Motor neuron (in vitro differentiated cells): ENCODE data around the gene GRIN2D. TPM values are rescaled to one million over a fixed set of nuclear protein-coding genes. Genes with fewer than 3 reads are reported as not detected.

Source experiments
- ATAC-seq, 8 experiments: fragments of 200-7000 bp; cut with Tn5 transposase; replicated peaks in 6 of 8; 2 replicates each; pipeline ENCODE4 v1.8.0; 2021; ENCODE audit warnings: mild to moderate bottlenecking in 8 of 8, moderate library complexity in 8 of 8
- H3K27ac ChIP-seq, 2 donors: fragments of 250-450 bp; sonication (Bioruptor Pico); 2 replicates each; pipeline ENCODE4 v1.9.0; 2021; ENCODE audit warnings: antibody characterized with exemption in 2 of 2, mild to moderate bottlenecking in 2 of 2, moderate library complexity in 1 of 2
- H3K4me1 ChIP-seq, 2 donors: fragments of 250-450 bp; sonication (Bioruptor Pico); replicated peaks in 1 of 2; 2 replicates each; pipeline ENCODE4 v1.6.1; 2021; ENCODE audit warnings: antibody characterized with exemption in 2 of 2, mild to moderate bottlenecking in 2 of 2, moderate library complexity in 1 of 2
- H3K4me3 ChIP-seq, 5 donors: fragments of 250-450 bp; sonication (Bioruptor Pico); 2 replicates each; pipeline ENCODE4 v1.9.0; 2021; ENCODE audit warnings: antibody characterized with exemption in 5 of 5, mild to moderate bottlenecking in 5 of 5, moderate library complexity in 4 of 5
- WGBS, 10 experiments: fragments of 450-650 bp; shearing (Covaris generic); methylation state at CpG; one replicate each; pipeline ENCODE4 v1.0.0; 2022; 5-methylcytosine and 5-hydroxymethylcytosine counted together
- in situ Hi-C, 9 experiments: fragments of 400-800 bp; cut with MboI; loops; one replicate each; pipeline ENCODE4 v1.15.0; 2021; ENCODE audit warnings: low sequenced_read_pairs in 9 of 9, low pct_unique_long_range_greater_than_20kb in 2 of 9; ENCODE audit not compliant: unreplicated experiment in 9 of 9
- total RNA-seq, 8 experiments: library from RNA; unstranded; fragments of 300-600 nt; gene quantifications; 2 replicates each; pipeline versions ENCODE4 v1.2.3 to v1.2.4, GENCODE V29; 2022

GRIN2D gene
- total RNA-seq, 8 experiments from 2014 or later: 0.31 to 3.2 (median 1.2) TPM

DNA sequence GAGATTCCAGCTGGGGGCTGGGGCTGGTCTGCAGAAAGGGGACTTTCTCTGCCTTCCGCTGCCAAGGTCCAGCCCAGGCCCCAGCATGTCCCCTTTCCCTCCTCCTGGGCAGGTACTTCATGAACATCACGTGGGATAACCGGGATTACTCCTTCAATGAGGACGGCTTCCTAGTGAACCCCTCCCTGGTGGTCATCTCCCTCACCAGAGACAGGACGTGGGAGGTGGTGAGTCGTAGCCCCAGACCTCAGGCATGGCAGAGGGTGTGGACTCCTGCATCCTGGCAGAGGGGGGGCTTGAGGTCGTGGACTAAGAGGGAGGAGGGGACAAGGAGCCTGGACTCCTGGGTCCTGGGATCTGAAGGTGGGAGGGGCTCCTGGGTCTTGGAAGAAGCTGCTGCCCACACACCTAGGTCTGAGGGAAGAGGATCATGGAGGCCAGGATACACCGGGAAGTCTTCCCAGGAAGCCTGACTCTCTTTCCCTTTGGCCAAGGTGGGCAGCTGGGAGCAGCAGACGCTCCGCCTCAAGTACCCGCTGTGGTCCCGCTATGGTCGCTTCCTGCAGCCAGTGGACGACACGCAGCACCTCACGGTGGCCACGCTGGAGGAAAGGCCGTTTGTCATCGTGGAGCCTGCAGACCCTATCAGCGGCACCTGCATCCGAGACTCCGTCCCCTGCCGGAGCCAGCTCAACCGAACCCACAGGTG lies 20.6 kb downstream of the GRIN2D start:
- in situ Hi-C loops: no loop called here
- ATAC-seq: peak in 2 of 8 experiments; percentile 25 to 43
- Histone ChIP-seq H3K27ac (no peak overlapping the region), H3K4me1 (peaks cover 4 to 9% of the 10 kb centered on the region in 2 donors), H3K4me3 (no peak overlapping the region)
- 4 to 100% (median 56%) methylated on average over 1 to 9 of the region's 24 CpGs; no CpG with 5 or more reads in 6 of the 10 experiments for WGBS, 10 experiments

DNA sequence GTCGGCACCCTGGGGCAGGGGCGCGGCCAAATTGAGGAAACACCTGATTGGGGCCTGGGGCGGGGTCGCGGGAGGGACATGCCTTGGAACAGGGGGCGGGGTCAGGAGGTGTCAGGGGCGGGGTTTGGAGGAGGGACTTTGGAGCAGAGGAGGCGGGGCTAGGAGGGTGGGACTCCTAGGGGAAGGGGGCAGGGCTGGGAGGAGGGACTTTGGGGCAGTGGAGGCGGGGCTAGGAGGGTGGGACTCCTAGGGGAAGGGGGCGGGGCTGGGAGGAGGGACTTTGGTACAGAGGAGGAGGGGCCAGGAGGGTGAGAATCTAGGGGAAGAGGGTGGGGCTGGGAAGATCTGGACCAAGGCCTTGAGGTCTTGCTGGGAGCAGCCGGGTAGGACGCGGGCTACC lies 21.9 kb downstream of the GRIN2D start:
- Histone ChIP-seq H3K4me3 (no peak overlapping the region), H3K4me1 (peaks cover 4 to 9% of the 10 kb centered on the region in 2 donors), H3K27ac (no peak overlapping the region)
- in situ Hi-C loops: no loop called here
- 40% methylated on average over 2 of the region's 14 CpGs; no CpG with 5 or more reads in 9 of the 10 experiments for WGBS, 10 experiments
- peak in 6 of 8 experiments; percentile 25 to 77 (median 52) for ATAC-seq

GRCh38 chr19:48415806-48416221 lies 22.3 kb downstream of the GRIN2D start:
- H3K4me3 ChIP-seq: no peak overlapping the region
- H3K4me1 ChIP-seq: peaks cover 4 to 9% of the 10 kb centered on the region in 2 donors
- H3K27ac ChIP-seq: no peak overlapping the region
- 100% methylated on average over 3 of the region's 30 CpGs; no CpG with 5 or more reads in 9 of the 10 experiments for WGBS, 10 experiments
- in situ Hi-C loops: no loop called here
- no peak for ATAC-seq

DNA sequence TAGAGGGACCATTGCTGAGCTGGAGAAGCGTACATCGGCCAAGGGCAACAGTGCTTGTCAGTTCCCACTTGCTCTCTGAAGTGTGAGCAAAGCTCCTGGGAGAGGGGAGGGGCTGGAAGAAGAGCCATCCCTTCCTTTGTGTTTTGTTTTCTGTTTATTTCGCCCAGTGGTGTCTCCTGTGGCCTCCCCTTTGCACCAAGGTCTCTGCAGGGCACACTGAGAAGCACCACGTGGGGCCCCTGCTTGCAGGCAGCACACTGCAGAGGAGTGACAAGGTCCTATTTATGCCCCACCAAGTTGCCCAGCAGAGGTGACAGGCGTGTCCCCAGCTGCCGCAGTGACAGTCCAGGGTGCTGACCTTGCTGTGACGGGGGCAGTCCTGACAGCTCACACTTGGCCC lies 24.0 kb downstream of the GRIN2D start:
- ATAC-seq: peak in 4 of 8 experiments; percentile 15 to 34 (median 25)
- H3K27ac ChIP-seq: no peak overlapping the region
- in situ Hi-C loops: no loop called here
- H3K4me1 ChIP-seq: peaks cover 4 to 9% of the 10 kb centered on the region in 2 donors
- 68 to 100% (median 77%) methylated on average over 1 to 4 of the region's 7 CpGs; no CpG with 5 or more reads in 5 of the 10 experiments for WGBS, 10 experiments
- H3K4me3 ChIP-seq: no peak overlapping the region

DNA sequence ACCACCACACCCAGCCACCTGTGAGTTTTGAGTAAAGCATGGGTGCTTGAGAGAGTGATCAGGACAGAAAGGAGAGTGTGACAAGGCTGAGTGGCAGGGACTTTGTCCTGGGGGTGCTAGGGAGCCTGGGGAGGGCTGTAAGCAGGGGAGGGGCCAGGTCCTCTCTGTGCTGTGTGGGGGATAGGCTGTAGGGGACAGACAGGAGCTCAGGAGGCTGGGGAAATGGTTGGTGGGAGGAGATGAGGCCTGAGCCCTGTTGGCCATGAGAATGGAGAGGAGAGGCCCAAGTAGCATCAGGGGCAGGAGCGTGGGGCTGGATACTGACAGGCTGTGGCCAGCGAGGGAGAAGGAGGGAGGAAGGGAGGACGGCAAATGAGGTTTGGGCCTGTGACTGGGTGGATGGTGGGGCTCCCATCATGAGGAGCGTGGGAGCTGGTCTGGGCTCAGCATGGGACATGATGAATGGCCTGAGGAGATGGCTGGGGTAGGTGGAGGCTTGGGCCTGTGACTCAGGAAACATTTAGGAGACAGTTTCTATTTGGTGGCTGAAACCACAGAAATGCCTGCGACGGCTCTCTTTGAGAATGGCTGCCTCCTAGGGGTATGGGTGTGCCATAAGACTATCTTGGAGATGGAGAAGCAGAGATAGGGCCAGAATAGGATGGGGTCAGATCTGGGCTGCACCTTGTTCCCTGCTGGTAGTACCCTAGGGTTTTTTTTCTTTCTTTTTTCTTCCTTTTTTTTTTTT lies 25.0 kb downstream of the GRIN2D start:
- Histone ChIP-seq H3K27ac (no peak overlapping the region), H3K4me3 (no peak overlapping the region), H3K4me1 (peaks cover 4 to 9% of the 10 kb centered on the region in 2 donors)
- in situ Hi-C loops: no loop called here
- WGBS, 10 experiments: 63 to 93% (median 78%) methylated on average over 2 to 4 of the region's 6 CpGs; no CpG with 5 or more reads in 6 of the 10 experiments
- ATAC-seq: peak in 2 of 8 experiments; percentile 24 to 39

DNA sequence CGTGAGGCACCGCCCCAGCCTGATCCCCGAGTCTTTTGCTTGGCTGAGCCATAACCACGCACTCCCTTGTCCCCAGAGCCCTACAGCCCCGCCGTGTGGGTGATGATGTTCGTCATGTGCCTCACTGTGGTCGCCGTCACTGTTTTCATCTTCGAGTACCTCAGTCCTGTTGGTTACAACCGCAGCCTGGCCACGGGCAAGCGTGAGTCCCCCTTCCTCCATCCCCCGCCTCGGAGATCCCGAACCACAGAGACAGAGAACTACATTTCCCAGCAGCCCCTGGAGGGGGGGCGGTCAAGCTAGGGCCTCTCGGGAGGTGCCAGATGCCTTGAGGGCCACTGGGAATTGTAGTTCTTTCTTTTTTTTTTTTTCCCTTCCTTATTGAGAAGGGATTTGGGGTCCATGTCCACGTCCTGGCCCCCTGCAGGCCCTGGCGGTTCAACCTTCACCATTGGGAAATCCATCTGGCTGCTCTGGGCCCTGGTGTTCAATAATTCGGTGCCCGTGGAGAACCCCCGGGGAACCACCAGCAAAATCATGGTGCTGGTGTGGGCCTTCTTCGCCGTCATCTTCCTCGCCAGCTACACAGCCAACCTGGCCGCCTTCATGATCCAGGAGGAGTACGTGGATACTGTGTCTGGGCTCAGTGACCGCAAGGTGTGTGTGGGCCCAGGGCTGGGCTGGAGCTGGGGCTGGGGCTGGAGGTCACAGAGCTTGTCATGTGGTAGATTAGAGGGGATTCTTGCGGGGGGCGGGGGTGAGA lies 25.9 kb downstream of the GRIN2D start:
- Histone ChIP-seq H3K4me1 (peaks cover 4% of the 10 kb centered on the region in 2 donors), H3K27ac (no peak overlapping the region), H3K4me3 (no peak overlapping the region)
- WGBS, 10 experiments: 40 to 100% (median 74%) methylated on average over 1 to 7 of the region's 31 CpGs; no CpG with 5 or more reads in 2 of the 10 experiments
- in situ Hi-C loops: no loop called here
- ATAC-seq: peak in 7 of 8 experiments; percentile 23 to 73 (median 31)

GRCh38 chr19:48421548-48421947 lies 28.1 kb downstream of the GRIN2D start:
- Histone ChIP-seq H3K4me1 (peaks cover 4 to 12% of the 10 kb centered on the region in 2 donors), H3K4me3 (no peak overlapping the region), H3K27ac (no peak overlapping the region)
- in situ Hi-C loops: no loop called here
- 3 to 100% (median 82%) methylated on average over 1 to 5 of the region's 16 CpGs; no CpG with 5 or more reads in 4 of the 10 experiments for WGBS, 10 experiments
- peak in 2 of 8 experiments; percentile 71 to 73 for ATAC-seq

DNA sequence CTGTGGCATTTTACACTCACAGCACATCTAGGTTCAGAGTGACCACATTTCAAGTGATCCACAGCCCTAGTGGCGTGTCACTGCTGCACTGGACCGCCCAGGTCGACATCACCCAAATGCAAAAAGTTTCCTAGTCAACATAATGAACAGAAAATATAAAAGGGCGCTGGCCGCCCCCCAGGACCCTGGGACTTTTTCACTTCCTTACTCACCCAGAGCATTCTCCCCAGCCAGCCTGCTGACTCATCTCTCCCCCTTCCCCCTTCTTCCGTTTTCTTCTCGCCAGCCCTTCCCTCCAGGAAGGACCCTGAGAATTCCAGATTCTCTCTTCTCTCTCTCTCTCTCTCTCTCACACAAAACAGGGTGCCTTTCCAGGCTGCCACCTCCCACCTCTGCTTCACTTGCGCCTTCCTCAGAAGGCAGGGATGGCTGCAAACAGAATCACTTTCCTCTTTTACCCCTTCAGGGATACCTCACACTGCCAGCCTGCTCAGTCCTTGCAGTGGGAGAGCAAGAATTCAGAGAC lies 31.3 kb downstream of the GRIN2D start:
- in situ Hi-C loops: no loop called here
- 0 to 54% (median 36%) methylated on average over 1 to 7 of the region's 8 CpGs; no CpG with 5 or more reads in 2 of the 10 experiments for WGBS, 10 experiments
- no peak overlapping the region for H3K4me3 ChIP-seq
- peak; percentile 37 to 66 (median 52) for ATAC-seq
- peaks cover 0 to 7% of the 10 kb centered on the region in 2 donors for H3K4me1 ChIP-seq
- peak overlapping the region in 1 of 2 donors; percentile 45 for H3K27ac ChIP-seq

- no peak for ATAC-seq
- WGBS, 10 experiments: 80 to 100% (median 83%) methylated on average over 1 of the region's 1 CpG; no CpG with 5 or more reads in 7 of the 10 experiments
- H3K27ac ChIP-seq: no peak overlapping the region
- H3K4me3 ChIP-seq: no peak overlapping the region
- H3K4me1 ChIP-seq: peaks cover 0 to 7% of the 10 kb centered on the region in 2 donors
- in situ Hi-C loops: no loop called here
These were observed 35.2 kb downstream of the GRIN2D start for GRCh38 chr19:48428670-48429069.

DNA sequence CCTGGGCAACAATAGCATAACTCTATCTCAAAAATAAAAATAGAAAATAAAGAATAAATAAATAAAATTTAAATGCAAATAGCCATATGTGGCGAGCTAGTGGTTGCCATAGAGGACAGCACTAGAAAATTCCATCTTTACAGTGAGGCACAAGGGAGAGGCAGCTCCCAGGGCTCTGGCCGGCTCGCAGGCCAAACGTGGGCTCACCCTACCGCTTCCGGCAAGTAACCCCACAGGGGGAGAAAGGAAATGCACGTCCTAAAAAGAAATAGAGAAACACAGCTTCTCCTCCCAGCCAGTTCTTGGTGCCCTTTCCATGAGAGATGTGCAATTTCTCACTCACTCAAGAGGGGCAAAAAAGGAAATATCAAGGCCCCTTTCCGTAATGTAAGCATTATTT lies 39.9 kb downstream of the GRIN2D start:
- no peak overlapping the region for H3K27ac ChIP-seq
- 17 to 100% (median 85%) methylated on average over 1 to 4 of the region's 8 CpGs; no CpG with 5 or more reads in 1 of the 10 experiments for WGBS, 10 experiments
- in situ Hi-C loops: no loop called here
- no peaks in the 10 kb centered on the region for H3K4me1 ChIP-seq
- ATAC-seq: no peak
- no peak overlapping the region for H3K4me3 ChIP-seq

- no peak for ATAC-seq
- no peaks in the 10 kb centered on the region for H3K4me1 ChIP-seq
- WGBS, 10 experiments: 59 to 86% (median 72%) methylated on average over 2 to 4 of the region's 5 CpGs; no CpG with 5 or more reads in 7 of the 10 experiments
- H3K27ac ChIP-seq: no peak overlapping the region
- in situ Hi-C loops: no loop called here
- H3K4me3 ChIP-seq: no peak overlapping the region
These were observed 43.1 kb downstream of the GRIN2D start for GRCh38 chr19:48436586-48436985.

DNA sequence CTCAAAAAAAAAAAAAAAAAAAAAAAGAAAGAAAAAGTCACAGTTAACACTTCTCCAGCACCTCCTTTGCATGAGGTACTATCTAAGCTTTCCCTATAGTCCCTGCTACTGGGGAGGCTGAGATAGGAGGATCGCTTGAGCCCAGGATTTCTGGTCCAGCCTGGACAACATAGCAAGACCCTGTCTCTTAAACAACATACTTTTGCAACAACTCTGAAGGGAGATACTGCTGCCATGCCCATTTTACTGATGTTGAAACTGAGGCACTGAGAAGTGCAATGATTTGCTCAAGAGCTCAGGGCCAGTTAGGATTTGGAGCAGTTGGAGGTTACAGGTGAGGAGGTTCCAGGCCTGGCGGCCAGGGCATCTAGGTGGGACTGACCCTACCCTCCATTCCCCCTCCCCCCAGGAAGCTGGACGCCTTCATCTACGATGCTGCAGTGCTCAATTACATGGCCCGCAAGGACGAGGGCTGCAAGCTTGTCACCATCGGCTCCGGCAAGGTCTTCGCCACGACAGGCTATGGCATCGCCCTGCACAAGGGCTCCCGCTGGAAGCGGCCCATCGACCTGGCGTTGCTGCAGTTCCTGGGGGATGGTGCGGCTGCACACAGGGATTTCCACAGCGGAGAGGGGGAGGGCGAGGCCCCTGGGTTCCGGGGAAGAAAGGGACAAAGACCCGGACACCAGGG lies 48.0 kb downstream of the GRIN2D start:
- ATAC-seq: no peak
- Histone ChIP-seq H3K4me1 (peaks cover 11 to 12% of the 10 kb centered on the region in 2 donors), H3K27ac (no peak overlapping the region), H3K4me3 (no peak overlapping the region)
- in situ Hi-C loops: no loop called here
- WGBS, 10 experiments: 80 to 100% (median 90%) methylated on average over 1 to 12 of the region's 20 CpGs; no CpG with 5 or more reads in 3 of the 10 experiments
